Measurements from ENCODE around the gene EYS. TPM values are rescaled to one million over a fixed set of nuclear protein-coding genes. Genes with fewer than 3 reads are reported as not detected.

EYS gene
- total and polyA plus RNA-seq, 4 donors, result 0.08 to 0.63 (median 0.36) TPM

GRCh38 chr6:63673692-63674091 is 2033.3 kb downstream of the EYS start:
- Histone ChIP-seq H3K4me1 (ENCODE audit: control insufficient read depth in 4 of 4, insufficient read depth in 4 of 4, low read length in 3 of 4) (peaks cover 0 to 48% (median 11%) of the 10 kb centered on the region in 4 donors), H3K9ac (ENCODE audit: low read depth in 1 of 2, low read length in 2 of 2) (no peak overlapping the region), H3K4me3 (ENCODE audit: low read depth in 1 of 3, low read length in 3 of 3) (no peak overlapping the region), H3K27ac (ENCODE audit: low read depth in 1 of 2, low read length in 2 of 2) (no peak overlapping the region), H3K9me3 (ENCODE audit: control insufficient read depth in 4 of 4, low read length in 3 of 4) (no peaks in the 10 kb centered on the region), H3K36me3 (ENCODE audit: control insufficient read depth in 4 of 4, insufficient read depth in 3 of 4, low read depth in 1 of 4, low read length in 3 of 4) (no peaks in the 10 kb centered on the region), H3K27me3 (ENCODE audit: control insufficient read depth in 4 of 4, insufficient read depth in 4 of 4, low read length in 3 of 4) (no peaks in the 10 kb centered on the region)
- TF ChIP-seq RAD21 (IDR thresholded peaks at IDR 0.05), result no peak
- TF ChIP-seq YY1 (IDR thresholded peaks at IDR 0.05), result no peak
- TF ChIP-seq FOXA1 (IDR thresholded peaks at IDR 0.05), result no peak
- TF ChIP-seq GABPA (IDR thresholded peaks at IDR 0.05 in 1 of 2, conservative IDR thresholded peaks at IDR 0.05 in 1 of 2), result no peak
- TF ChIP-seq, protein P1, sequence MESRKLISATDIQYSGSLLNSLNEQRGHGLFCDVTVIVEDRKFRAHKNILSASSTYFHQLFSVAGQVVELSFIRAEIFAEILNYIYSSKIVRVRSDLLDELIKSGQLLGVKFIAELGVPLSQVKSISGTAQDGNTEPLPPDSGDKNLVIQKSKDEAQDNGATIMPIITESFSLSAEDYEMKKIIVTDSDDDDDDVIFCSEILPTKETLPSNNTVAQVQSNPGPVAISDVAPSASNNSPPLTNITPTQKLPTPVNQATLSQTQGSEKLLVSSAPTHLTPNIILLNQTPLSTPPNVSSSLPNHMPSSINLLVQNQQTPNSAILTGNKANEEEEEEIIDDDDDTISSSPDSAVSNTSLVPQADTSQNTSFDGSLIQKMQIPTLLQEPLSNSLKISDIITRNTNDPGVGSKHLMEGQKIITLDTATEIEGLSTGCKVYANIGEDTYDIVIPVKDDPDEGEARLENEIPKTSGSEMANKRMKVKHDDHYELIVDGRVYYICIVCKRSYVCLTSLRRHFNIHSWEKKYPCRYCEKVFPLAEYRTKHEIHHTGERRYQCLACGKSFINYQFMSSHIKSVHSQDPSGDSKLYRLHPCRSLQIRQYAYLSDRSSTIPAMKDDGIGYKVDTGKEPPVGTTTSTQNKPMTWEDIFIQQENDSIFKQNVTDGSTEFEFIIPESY (IDR thresholded peaks at IDR 0.05), result no peak
- TF ChIP-seq RXRA (IDR thresholded peaks at IDR 0.05), result no peak
- TF ChIP-seq, protein P2, sequence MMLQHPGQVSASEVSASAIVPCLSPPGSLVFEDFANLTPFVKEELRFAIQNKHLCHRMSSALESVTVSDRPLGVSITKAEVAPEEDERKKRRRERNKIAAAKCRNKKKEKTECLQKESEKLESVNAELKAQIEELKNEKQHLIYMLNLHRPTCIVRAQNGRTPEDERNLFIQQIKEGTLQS (IDR thresholded peaks at IDR 0.05), result no peak
- TF ChIP-seq HNF4G (IDR thresholded peaks at IDR 0.05), result no peak
- TF ChIP-seq, protein P3, sequence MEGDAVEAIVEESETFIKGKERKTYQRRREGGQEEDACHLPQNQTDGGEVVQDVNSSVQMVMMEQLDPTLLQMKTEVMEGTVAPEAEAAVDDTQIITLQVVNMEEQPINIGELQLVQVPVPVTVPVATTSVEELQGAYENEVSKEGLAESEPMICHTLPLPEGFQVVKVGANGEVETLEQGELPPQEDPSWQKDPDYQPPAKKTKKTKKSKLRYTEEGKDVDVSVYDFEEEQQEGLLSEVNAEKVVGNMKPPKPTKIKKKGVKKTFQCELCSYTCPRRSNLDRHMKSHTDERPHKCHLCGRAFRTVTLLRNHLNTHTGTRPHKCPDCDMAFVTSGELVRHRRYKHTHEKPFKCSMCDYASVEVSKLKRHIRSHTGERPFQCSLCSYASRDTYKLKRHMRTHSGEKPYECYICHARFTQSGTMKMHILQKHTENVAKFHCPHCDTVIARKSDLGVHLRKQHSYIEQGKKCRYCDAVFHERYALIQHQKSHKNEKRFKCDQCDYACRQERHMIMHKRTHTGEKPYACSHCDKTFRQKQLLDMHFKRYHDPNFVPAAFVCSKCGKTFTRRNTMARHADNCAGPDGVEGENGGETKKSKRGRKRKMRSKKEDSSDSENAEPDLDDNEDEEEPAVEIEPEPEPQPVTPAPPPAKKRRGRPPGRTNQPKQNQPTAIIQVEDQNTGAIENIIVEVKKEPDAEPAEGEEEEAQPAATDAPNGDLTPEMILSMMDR (IDR thresholded peaks at IDR 0.05; ENCODE audit: low read depth, low read length, missing input control), result no peak
- no peak for TF ChIP-seq SP1 (IDR thresholded peaks at IDR 0.05)
- no peak for TF ChIP-seq EGR1 (IDR thresholded peaks at IDR 0.05; ENCODE audit: low read depth in 2 of 2)
- no peak for DNase-seq (ENCODE audit: low spot score)
- 91% methylated on average over 2 of the region's 2 CpGs for whole genome bisulfite sequencing

DNA sequence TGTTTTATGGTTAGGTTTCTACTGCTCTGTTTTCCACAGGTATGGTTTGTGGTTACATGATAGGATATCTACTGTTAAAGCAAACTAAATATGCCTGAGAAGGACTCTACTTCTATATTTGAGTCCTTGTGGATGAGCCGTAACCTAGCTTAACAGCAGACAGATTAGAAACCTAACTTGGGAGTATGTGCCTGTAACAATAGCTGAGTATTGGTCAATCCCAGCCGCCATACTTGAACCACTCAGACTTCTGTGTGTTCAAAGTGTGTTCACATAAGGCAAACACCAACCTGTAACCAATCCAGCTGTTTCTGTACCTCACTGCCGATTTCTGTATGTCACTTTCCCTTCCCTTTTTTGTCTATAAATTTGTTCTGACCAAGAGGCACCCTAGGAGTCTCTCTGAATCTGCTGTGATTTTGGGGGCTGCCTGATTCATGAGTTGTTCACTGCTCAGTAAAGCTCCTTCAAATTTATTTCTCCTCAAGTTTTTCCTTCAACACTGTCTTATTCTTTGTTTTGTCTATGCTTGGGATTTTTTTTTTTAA is 2034.4 kb downstream of the EYS start:
- no peaks in the 10 kb centered on the region for H3K36me3 ChIP-seq (ENCODE audit: control insufficient read depth in 4 of 4, insufficient read depth in 3 of 4, low read depth in 1 of 4, low read length in 3 of 4)
- no peaks in the 10 kb centered on the region for H3K9me3 ChIP-seq (ENCODE audit: control insufficient read depth in 4 of 4, low read length in 3 of 4)
- H3K27ac ChIP-seq (ENCODE audit: low read depth in 1 of 2, low read length in 2 of 2), result no peak overlapping the region
- TF ChIP-seq YY1 (IDR thresholded peaks at IDR 0.05) (no peak), FOXA2 (IDR thresholded peaks at IDR 0.05) (no peak), GABPA (IDR thresholded peaks at IDR 0.05 in 1 of 2, conservative IDR thresholded peaks at IDR 0.05 in 1 of 2) (no peak), RAD21 (IDR thresholded peaks at IDR 0.05) (no peak), MAX (IDR thresholded peaks at IDR 0.05) (no peak), HNF4A (conservative IDR thresholded peaks at IDR 0.05) (no peak), NR2F2 (IDR thresholded peaks at IDR 0.05) (no peak), SP1 (IDR thresholded peaks at IDR 0.05) (no peak), RXRA (IDR thresholded peaks at IDR 0.05) (no peak), TAF1 (conservative IDR thresholded peaks at IDR 0.05) (no peak)
- TF ChIP-seq, protein P2 (IDR thresholded peaks at IDR 0.05), result no peak
- 86% methylated on average over 3 of the region's 3 CpGs for WGBS
- H3K27me3 ChIP-seq (ENCODE audit: control insufficient read depth in 4 of 4, insufficient read depth in 4 of 4, low read length in 3 of 4), result no peaks in the 10 kb centered on the region
- H3K4me3 ChIP-seq (ENCODE audit: low read depth in 1 of 3, low read length in 3 of 3), result no peak overlapping the region
- no peak overlapping the region for H3K9ac ChIP-seq (ENCODE audit: low read depth in 1 of 2, low read length in 2 of 2)
- H3K4me1 ChIP-seq (ENCODE audit: control insufficient read depth in 4 of 4, insufficient read depth in 4 of 4, low read length in 3 of 4), result peaks cover 0 to 40% (median 11%) of the 10 kb centered on the region in 4 donors
- DNase-seq (ENCODE audit: low spot score), result no peak
